ENCODE results near the gene PLXDC2.
"Not testable (repeated sequence)": the region's sequence is repeated elsewhere in the genome, so short reads cannot be mapped to it uniquely, and the experiment has no call there.

PLXDC2 gene

GRCh38 chr10:19987931-19988330, 171.7 kb downstream of the PLXDC2 start:
- DNase-seq = no peak

- no peak for DNase-seq
Measured at GRCh38 chr10:19993714-19994315, 177.6 kb downstream of the PLXDC2 start.

- no peak for DNase-seq
Measured at GRCh38 chr10:19998482-19998881, 182.2 kb downstream of the PLXDC2 start.

DNA sequence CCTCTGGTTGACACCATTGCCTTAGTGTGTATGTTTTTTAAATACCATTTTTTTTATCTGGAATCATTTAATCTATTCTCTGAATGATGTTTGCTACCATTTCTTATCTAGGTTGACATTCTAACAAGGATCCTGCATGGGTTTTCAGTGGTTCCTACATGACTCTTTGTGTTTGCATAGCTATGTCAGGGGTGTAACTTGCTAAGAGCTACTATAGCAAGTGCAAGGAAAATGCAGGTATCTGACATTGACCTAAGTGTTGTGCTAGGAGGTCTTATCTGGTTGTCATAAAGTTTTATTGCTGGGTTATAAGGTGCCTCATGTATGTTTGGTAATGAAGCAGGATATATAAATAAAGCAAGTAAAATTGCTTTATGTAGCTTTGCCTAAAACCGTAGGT, 183.2 kb downstream of the PLXDC2 start:
- DNase-seq = no peak

DNA sequence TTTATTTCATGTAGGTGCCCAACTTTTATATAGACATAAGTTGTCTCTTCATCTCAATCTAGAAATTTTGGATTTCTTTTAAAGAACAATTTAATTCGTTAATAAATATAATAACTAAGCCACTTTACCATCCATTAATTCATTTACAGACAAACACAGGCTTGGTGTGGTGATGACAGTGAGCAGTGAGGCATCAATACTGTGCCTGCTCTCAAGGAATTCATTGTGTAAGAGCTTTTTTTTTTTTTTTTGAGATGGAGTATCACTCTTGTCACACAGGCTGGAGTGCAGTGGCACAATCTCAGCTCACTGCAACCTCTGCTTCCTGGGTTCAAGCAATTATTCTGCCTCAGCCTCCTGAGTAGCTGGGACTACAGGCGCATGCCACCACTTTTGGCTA, 185.8 kb downstream of the PLXDC2 start:
- not testable (repeated sequence) for DNase-seq

DNA sequence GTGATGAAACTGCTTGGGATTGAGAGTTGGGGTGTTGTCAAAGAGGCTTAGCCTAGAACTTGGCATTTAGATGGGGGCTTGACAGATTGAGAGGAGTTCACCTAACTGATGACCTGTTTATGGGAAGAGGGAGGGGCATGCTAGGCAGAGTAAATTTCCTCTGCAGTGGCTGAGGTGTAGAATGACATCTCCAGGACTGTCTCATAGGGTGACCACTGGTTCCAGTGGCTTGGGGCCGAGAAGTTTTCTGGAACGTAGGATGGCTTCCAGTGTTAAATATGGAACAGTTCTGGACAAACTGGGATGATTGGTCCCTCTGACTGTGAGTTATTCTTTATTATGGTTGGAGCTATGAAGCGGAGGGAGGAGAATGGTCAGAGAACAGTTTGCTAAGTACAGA, 186.4 kb downstream of the PLXDC2 start:
- DNase-seq = no peak

GRCh38 chr10:20004087-20004523, 187.9 kb downstream of the PLXDC2 start:
- no peak for DNase-seq

DNA sequence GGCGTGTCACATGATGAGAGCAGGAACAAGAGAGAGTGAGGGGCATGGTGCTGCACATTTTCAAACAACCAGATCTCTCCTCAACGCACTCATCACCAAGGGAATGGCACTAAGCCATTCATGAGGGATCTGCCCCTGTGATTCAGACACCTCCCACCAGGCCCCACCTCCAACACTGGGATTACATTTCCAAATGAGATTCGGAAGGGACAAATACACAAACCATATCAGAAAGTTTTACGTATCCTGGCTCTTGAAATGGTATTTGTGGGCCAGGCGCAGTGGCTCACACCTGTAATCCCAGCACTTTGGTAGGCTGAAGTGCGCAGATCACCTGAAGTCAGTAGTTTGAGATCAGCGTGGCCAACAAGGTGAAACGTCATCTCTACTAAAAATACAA, 189.4 kb downstream of the PLXDC2 start:
- no peak for DNase-seq

- no peak for DNase-seq
Measured at GRCh38 chr10:20006169-20006870, 190.1 kb downstream of the PLXDC2 start.

DNA sequence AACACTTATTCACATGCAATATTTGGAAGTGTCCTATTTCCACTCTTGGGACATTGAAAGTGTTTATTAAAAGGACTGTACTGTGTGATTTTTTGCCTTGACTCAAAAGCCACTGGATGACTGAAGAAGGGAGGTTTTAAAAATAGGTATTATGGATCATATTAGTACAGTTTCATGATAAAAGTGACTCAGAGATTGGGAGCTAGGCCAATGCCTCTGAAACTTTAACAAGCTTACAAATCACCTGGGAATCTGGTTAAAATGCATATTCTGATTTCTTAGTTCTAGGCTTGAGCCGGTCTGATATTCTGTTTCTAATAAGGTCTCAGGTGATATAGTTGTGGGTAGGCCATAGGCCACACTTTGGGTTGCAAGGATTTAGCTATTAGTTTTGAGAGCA, 191.2 kb downstream of the PLXDC2 start:
- DNase-seq = no peak

DNA sequence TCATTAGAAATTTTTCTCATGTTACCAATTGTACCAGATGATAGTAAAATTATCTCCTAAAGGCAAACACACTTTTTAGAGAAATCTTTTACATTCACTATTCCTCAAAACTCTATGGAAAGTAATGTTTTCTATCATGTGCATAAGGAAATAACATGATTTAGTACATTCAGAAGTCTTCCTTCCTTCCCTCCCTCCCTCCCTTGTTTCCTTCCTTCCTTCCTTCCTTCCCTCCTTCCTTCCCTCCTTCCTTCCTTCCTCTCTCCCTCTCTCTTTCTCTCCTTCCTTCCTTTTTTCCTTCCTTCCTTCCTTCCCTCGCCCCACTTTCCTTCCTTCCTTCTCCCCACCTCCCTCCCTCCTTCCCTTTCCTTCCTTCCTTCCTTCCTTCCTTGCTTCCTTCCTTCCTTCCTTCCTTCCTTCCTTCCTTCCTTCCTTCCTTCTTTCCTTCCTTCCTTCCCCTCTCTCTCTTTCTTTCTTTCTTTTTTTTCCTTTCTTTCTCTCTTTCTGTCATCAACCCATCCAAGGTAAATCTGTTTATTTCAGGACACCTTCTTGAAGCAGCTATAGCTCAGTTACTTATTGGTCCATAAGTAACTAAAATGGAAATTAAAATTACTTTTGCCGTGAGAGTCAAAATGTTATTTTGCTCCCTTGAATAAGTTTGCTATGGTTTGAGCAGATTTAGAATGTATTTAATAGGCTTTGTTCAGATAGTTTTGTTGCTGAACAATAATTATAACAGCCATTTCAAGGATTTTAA, 197.9 kb downstream of the PLXDC2 start:
- DNase-seq = no peak

DNA sequence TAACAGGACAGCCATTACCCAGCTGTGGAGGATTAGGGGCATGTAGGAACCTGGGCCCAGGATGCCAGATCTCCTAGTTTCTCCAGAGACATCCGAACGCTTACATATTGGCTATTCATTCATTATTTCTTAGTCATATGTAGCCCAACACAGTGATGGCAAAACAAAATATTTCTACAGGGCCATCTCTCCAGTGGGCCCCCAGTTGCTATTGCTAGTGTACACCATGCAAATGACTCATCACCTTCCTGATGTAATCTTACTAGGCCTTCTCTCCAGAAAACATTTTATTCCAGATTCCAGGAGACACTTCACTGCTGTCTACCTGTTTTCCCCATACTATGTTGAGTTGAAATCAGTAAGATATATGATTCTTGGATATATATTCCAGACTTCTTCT, 201.7 kb downstream of the PLXDC2 start:
- no peak for DNase-seq

DNA sequence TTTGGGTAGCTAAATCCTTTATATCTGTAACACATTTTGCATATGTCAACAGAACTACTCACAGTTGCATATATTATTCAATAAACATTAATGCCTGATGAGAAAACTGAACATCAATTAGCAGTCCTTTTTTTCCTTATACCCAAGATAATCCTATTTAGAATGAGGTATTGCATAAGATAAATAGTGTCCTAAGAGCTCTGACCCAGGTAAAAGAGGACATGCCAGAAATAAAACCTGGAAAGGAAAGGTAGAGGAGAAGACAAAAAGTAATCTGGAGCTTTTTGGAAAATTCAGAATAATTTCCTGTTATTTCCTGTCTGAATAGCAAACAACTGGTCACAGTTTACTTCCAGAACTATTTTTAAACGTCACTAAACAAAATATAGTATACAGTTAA, 204.4 kb downstream of the PLXDC2 start:
- no peak for DNase-seq

GRCh38 chr10:20029523-20029922, 213.3 kb downstream of the PLXDC2 start:
- DNase-seq = no peak

- DNase-seq = no peak
Measured at GRCh38 chr10:20033476-20033875, 217.2 kb downstream of the PLXDC2 start.

DNA sequence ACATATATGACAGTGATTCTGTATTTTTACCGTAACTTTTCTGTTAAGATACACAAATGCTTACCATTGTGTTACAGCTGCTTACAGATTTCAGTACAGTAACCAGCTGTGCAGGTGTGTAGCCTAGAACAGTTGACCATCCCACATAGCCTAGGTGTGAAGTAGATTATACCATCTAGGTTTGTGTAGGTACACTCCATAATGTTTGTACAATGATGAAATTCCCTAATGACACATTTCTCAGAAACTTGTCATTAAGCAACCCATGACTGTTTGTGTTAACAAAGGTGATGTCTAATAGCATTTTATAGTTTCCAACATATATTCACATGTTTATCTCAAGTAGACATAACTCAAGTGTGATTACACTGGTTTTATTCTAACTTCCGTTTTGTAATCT, 218.5 kb downstream of the PLXDC2 start:
- DNase-seq = no peak

- DNase-seq = no peak
Measured at GRCh38 chr10:20040012-20040411, 223.8 kb downstream of the PLXDC2 start.

DNA sequence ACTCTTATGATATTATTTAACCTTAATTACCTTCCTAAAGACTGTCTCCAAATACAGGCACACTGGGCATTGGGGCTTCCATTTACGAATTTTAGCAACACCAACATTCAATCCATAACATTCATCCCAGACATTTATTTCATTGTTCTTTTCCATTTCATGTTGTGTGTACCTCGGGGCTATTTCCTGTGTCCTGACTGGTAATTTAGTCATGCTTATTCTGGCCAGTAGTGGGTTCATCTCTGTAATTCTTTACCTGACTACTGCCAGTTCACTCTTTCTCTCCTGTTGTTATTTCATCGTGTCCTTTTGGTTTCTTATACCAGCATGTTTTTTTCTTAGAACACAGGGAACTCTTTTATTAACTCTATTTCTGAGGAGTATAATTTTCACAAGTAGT, 225.7 kb downstream of the PLXDC2 start:
- DNase-seq = no peak

DNA sequence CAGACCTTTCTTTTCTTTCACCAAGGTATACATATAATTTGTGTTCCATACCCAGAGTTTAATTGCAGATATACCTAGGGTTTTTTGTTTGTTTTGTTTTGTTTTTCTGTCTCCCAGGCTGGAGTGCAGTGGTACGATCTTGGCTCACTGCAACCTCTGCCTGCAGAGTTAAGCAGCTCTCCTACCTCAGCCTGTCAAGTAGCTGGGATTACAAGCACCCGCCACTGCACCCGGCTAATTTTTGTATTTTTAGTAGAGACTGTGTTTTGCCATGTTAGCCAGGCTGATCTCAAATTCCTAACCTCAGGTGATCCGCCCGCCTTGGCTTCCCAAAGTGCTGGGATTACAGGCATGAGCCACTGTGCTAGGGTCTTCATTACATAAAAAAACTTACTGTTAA, 228.9 kb downstream of the PLXDC2 start:
- DNase-seq = not testable (repeated sequence)

- no peak for DNase-seq
Measured at GRCh38 chr10:20048161-20048560, 231.9 kb downstream of the PLXDC2 start.

GRCh38 chr10:20058135-20058534, 241.9 kb downstream of the PLXDC2 start:
- DNase-seq = no peak

DNA sequence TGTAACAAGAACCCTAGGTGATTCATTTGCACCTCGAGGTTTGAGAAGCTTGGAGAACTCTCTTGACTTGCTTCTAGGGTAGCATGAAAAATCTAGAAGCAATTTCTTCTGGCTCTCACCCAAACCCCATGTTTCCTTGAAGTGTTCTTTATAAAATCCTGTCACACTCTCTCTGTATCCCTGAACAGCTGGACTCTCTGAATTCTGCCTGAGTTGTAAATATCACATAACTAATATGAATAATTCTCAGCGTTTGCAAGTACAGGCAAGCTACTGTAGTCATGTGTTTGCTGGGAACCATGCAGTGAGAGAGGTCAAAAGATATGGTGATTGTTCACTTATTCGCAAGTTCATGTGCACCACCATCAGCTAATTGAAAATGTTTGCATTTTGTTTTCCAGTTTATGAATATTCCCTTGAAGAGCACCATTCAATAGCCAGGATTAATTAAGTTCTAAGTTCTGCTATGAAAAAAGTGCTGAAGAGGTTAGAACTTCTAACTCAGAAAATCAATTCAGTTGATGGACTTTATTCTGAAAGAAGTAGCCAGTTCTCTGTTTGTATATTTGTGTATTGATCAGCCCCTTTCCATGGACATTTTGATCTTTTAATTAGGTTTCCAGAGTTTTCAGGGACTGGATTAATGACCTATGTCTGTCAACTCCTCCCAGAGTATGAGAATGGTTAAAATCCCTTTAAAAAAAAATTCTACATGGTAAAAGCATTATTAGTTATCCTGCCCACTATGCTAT, 243.0 kb downstream of the PLXDC2 start:
- DNase-seq = no peak

- no peak for DNase-seq
Measured at GRCh38 chr10:20065814-20066213, 249.6 kb downstream of the PLXDC2 start.

All from NCI-H1694 treated with DMSO at 0.1 percent for 48 hours (cell line).